Neural cell (in vitro differentiated cells): ENCODE results near the gene SDF4. TPM values are rescaled to one million over a fixed set of nuclear protein-coding genes. Genes with fewer than 3 reads are reported as not detected.

Experiments
- H2AFZ ChIP-seq: fragments of 200-600, 300-800 bp; sonication (generic), shearing (Covaris generic); 2 replicates; pipeline ENCODE4 v1.6.0; 2014; ENCODE audit warnings: low read depth, mild to moderate bottlenecking, antibody characterized with exemption, low read length, moderate library complexity
- H3F3A ChIP-seq: fragments of 200-600 bp; shearing (Covaris generic); 2 replicates; pipeline ENCODE4 v1.6.1; 2016; ENCODE audit warnings: mild to moderate bottlenecking, moderate library complexity, mixed read lengths, antibody characterized with exemption, low read length; ENCODE audit not compliant: insufficient read depth, poor library complexity, severe bottlenecking
- H3K27ac ChIP-seq: fragments of 200-600, 300-800 bp; sonication (generic), shearing (Covaris generic); 2 replicates; pipeline ENCODE4 v1.5.1; 2014; ENCODE audit warnings: mild to moderate bottlenecking, low read length, moderate library complexity
- H3K27me3 ChIP-seq: fragments of 300-800, 200-600 bp; sonication (generic), shearing (Covaris generic); 2 replicates; pipeline ENCODE4 v1.6.0; 2014; ENCODE audit warnings: mild to moderate bottlenecking, low read depth, low read length, moderate library complexity; ENCODE audit not compliant: insufficient read depth
- H3K36me3 ChIP-seq: fragments of 300-800, 200-600 bp; sonication (generic), shearing (Covaris generic); 2 replicates; pipeline ENCODE4 v1.5.1; 2014; ENCODE audit warnings: mild to moderate bottlenecking, antibody characterized with exemption, low read length, moderate library complexity; ENCODE audit not compliant: insufficient read depth
- H3K4me2 ChIP-seq: fragments of 300-800, 200-600 bp; sonication (generic), shearing (Covaris generic); 2 replicates; pipeline ENCODE4 v1.6.0; 2014; ENCODE audit warnings: mild to moderate bottlenecking, low read length
- H3K4me3 ChIP-seq: fragments of 300-800, 200-600 bp; sonication (generic), shearing (Covaris generic); 2 replicates; pipeline ENCODE4 v1.5.1; 2014; ENCODE audit warnings: mild to moderate bottlenecking, low read length, moderate library complexity
- H3K79me2 ChIP-seq: fragments of 200-600 bp; shearing (Covaris generic); replicated peaks from 2 replicates; pipeline ENCODE4 v1.6.0; 2014; ENCODE audit warnings: mild to moderate bottlenecking, low read length, moderate library complexity; ENCODE audit not compliant: insufficient read depth
- H3K9ac ChIP-seq: fragments of 300-800, 200-600 bp; sonication (generic), shearing (Covaris generic); 2 replicates; pipeline ENCODE4 v1.6.1; 2016; ENCODE audit warnings: mild to moderate bottlenecking, low read length, mixed read lengths
- H3K9me2 ChIP-seq: fragments of 200-600 bp; shearing (Covaris generic); 2 replicates; pipeline ENCODE4 v1.6.1; 2016; ENCODE audit warnings: mild to moderate bottlenecking, low read length, mixed read lengths; ENCODE audit not compliant: insufficient read depth
- H3K9me3 ChIP-seq: fragments of 200-600, 300-800 bp; sonication (generic), shearing (Covaris generic); 2 replicates; pipeline ENCODE4 v1.6.1; 2016; ENCODE audit warnings: mild to moderate bottlenecking, mixed run types, low read length, moderate library complexity, mixed read lengths
- H4K20me1 ChIP-seq: fragments of 200-600 bp; shearing (Covaris generic); 2 replicates; pipeline ENCODE4 v1.6.1; 2016; ENCODE audit warnings: mild to moderate bottlenecking, mixed run types; ENCODE audit not compliant: insufficient read depth
- EP300 ChIP-seq: fragments of 450-650 bp; conservative IDR thresholded peaks from 2 replicates; pipeline ENCODE4 v1.6.1; 2014; ENCODE audit warnings: antibody characterized with exemption, mild to moderate bottlenecking, moderate library complexity; ENCODE audit not compliant: poor library complexity, severe bottlenecking
- EZH2 ChIP-seq: fragments of 200-600, 300-800 bp; shearing (Covaris generic), sonication (generic); IDR thresholded peaks from 2 replicates; pipeline ENCODE4 v1.6.1; 2014; ENCODE audit warnings: antibody characterized with exemption, low read length, borderline replicate concordance, mild to moderate bottlenecking; ENCODE audit not compliant: insufficient read depth, poor library complexity, severe bottlenecking
- MXI1 ChIP-seq: fragments of 450-650 bp; conservative IDR thresholded peaks from 2 replicates; pipeline ENCODE4 v1.6.1; 2014; ENCODE audit warnings: antibody characterized with exemption, mild to moderate bottlenecking; ENCODE audit not compliant: poor library complexity, severe bottlenecking
- POLR2AphosphoS5 ChIP-seq: IDR thresholded peaks from 2 replicates; pipeline ENCODE4 v1.6.1; 2012
- RAD21 ChIP-seq: fragments of 450-650 bp; conservative IDR thresholded peaks from 2 replicates; pipeline ENCODE4 v1.6.1; 2014; ENCODE audit warnings: antibody characterized with exemption, mild to moderate bottlenecking, moderate library complexity
- SMC3 ChIP-seq: fragments of 450-650 bp; conservative IDR thresholded peaks from 2 replicates; pipeline ENCODE4 v1.6.1; 2014; ENCODE audit warnings: antibody characterized with exemption, mild to moderate bottlenecking, moderate library complexity; ENCODE audit not compliant: poor library complexity
- TAF1 ChIP-seq: IDR thresholded peaks from 2 replicates; pipeline ENCODE4 v1.6.1; 2012; ENCODE audit warnings: low read depth
- polyA minus RNA-seq: library from RNA; depleted of rRNA, polyadenylated mRNA; stranded (reverse); fragments of >200 nt; gene quantifications from 2 replicates; pipeline ENCODE4 v1.2.3, GENCODE V29; 2014
- polyA plus RNA-seq: library from polyadenylated mRNA; depleted of rRNA; stranded (reverse); fragments of >200 nt; gene quantifications from 2 replicates; pipeline ENCODE4 v1.2.3, GENCODE V29; 2014
- TF ChIP-seq, protein P1 (sequence below): IDR thresholded peaks from 2 replicates; pipeline ENCODE4 v1.6.1; 2012; ENCODE audit warnings: borderline replicate concordance
- TF ChIP-seq, protein P2 (sequence below): fragments of 450-650 bp; IDR thresholded peaks from 2 replicates; pipeline ENCODE4 v1.5.1; 2014; ENCODE audit warnings: antibody characterized with exemption, mild to moderate bottlenecking, moderate library complexity; ENCODE audit not compliant: poor library complexity, severe bottlenecking

SDF4 gene, protein sequence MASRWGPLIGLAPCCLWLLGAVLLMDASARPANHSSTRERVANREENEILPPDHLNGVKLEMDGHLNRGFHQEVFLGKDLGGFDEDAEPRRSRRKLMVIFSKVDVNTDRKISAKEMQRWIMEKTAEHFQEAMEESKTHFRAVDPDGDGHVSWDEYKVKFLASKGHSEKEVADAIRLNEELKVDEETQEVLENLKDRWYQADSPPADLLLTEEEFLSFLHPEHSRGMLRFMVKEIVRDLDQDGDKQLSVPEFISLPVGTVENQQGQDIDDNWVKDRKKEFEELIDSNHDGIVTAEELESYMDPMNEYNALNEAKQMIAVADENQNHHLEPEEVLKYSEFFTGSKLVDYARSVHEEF
- polyA plus RNA-seq, result 91.2 and 114 TPM in 2 replicates
- polyA minus RNA-seq, result 33.8 and 39.7 TPM in 2 replicates

DNA sequence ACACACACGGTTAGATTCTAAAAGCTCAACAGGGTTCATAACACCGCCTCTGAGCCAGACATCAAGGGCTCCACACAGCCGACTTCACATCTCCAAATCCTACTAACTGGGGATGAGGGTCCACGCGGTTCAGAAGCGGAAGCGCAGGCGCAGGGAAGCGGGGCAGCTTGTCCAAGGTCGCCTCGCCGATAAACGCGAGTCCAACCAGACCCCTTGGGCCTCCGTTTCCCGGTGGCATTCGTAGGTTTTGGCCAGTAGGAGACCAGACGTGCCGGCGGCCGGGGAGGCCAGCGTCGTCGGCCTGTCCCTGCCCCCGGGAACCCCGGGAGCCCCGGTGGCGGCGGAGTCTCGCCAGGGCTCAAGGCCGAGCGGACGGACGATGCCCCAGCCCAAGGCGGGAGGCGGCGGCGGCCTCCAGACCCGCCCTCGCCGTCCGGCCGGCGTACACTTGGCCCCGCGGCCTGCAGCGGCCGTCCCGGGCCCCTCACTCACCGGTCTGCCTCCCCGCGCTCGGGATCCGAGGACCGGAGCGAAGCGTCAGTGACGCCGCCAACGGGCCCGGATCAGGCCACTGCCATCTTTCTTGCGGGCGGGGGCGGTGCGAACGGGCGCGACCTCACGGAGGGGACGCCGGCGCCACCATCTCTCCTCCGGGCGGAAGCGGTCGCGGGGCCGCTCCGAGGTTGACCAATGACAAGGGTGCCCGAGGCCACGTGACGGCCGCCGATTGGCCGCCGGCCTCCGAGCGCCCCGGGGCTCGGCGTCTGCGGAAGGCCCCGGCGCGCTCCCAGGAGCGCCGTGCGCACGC lies at the start of gene SDF4:
Gene SDF4 (minus strand): TSS at position 602 of the 808 bp plus-strand sequence. CDS start 3,229 bp downstream, outside the sequence.
- H4K20me1 ChIP-seq, result no peaks in the 10 kb centered on the region
- H3K79me2 ChIP-seq, result peaks cover 24% of the 10 kb centered on the region

DNA sequence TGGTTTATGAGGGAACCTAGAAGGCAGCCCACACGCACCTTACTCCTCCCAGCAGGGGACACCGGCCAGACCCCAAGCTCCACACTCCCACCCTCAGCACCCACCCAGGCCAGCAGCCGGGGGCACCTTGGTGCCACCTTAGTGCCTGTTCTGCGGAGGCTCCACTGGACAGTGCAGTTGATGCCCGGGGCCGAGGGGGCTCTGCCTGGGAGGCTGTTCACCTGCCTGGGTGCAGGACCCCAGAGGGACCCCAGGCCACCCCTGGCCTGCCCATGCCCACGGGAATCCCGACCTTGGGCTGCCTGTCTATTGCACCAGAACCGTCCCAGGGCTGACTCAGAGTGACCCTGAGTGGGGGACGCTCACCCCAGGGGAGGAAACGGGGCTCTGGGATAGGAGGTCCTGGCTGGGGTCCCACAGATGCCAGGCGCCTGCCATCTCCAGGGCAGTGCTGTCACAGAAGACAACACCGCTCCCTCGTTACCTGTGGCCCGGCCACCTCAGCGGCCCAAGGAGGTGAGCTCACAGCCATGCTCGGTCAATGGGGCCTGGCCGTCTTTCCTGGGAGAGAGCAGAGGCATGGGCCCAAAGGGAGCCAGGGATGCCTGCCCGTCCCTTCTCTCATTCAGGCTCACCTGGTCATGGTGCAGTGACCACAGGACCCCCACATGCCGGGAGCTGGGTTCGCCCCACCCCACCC lies 49.1 kb upstream of the SDF4 start:
- H3F3A ChIP-seq, result no peaks in the 10 kb centered on the region
- no peaks in the 10 kb centered on the region for H3K9me2 ChIP-seq
- H2AFZ ChIP-seq, result no peak overlapping the region
- H3K79me2 ChIP-seq, result no peaks in the 10 kb centered on the region
- no peaks in the 10 kb centered on the region for H3K36me3 ChIP-seq
- H3K9me3 ChIP-seq, result no peaks in the 10 kb centered on the region
- no peak overlapping the region for H3K4me3 ChIP-seq
- no peaks in the 10 kb centered on the region for H3K27me3 ChIP-seq
- no peaks in the 10 kb centered on the region for H4K20me1 ChIP-seq
- no peak overlapping the region for H3K27ac ChIP-seq
- no peak overlapping the region for H3K9ac ChIP-seq
- H3K4me2 ChIP-seq, result no peak overlapping the region
- no peak for TF ChIP-seq EZH2
- no peak for TF ChIP-seq MXI1
- TF ChIP-seq, protein P1, sequence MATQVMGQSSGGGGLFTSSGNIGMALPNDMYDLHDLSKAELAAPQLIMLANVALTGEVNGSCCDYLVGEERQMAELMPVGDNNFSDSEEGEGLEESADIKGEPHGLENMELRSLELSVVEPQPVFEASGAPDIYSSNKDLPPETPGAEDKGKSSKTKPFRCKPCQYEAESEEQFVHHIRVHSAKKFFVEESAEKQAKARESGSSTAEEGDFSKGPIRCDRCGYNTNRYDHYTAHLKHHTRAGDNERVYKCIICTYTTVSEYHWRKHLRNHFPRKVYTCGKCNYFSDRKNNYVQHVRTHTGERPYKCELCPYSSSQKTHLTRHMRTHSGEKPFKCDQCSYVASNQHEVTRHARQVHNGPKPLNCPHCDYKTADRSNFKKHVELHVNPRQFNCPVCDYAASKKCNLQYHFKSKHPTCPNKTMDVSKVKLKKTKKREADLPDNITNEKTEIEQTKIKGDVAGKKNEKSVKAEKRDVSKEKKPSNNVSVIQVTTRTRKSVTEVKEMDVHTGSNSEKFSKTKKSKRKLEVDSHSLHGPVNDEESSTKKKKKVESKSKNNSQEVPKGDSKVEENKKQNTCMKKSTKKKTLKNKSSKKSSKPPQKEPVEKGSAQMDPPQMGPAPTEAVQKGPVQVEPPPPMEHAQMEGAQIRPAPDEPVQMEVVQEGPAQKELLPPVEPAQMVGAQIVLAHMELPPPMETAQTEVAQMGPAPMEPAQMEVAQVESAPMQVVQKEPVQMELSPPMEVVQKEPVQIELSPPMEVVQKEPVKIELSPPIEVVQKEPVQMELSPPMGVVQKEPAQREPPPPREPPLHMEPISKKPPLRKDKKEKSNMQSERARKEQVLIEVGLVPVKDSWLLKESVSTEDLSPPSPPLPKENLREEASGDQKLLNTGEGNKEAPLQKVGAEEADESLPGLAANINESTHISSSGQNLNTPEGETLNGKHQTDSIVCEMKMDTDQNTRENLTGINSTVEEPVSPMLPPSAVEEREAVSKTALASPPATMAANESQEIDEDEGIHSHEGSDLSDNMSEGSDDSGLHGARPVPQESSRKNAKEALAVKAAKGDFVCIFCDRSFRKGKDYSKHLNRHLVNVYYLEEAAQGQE, result no peak
- TF ChIP-seq RAD21, result no peak
- TF ChIP-seq EP300, result no peak
- no peak for TF ChIP-seq TAF1

More for the DNA sequence above, at the start of gene SDF4:
- Histone ChIP-seq H3K9ac (peak within 1 kb of the TSS; percentile 87), H3K36me3 (no peaks in the 10 kb centered on the region), H2AFZ (peak within 1 kb of the TSS; percentile 41), H3K27ac (peak within 1 kb of the TSS; percentile 74), H3K4me2 (peak within 1 kb of the TSS; percentile 95), H3K9me3 (no peaks in the 10 kb centered on the region), H3K9me2 (no peaks in the 10 kb centered on the region), H3K27me3 (no peaks in the 10 kb centered on the region), H3K4me3 (peak within 1 kb of the TSS; percentile 94), H3F3A (no peaks in the 10 kb centered on the region)
- peak; percentile 76 for TF ChIP-seq MXI1
- peak; percentile 73 for TF ChIP-seq POLR2AphosphoS5
- TF ChIP-seq, protein P1, result peak; percentile 75
- TF ChIP-seq EP300, result peak; percentile 36
- peak; percentile 42 for TF ChIP-seq SMC3
- peak; percentile 87 for TF ChIP-seq TAF1
- no peak for TF ChIP-seq RAD21
- TF ChIP-seq EZH2, result no peak
- TF ChIP-seq, protein P2, sequence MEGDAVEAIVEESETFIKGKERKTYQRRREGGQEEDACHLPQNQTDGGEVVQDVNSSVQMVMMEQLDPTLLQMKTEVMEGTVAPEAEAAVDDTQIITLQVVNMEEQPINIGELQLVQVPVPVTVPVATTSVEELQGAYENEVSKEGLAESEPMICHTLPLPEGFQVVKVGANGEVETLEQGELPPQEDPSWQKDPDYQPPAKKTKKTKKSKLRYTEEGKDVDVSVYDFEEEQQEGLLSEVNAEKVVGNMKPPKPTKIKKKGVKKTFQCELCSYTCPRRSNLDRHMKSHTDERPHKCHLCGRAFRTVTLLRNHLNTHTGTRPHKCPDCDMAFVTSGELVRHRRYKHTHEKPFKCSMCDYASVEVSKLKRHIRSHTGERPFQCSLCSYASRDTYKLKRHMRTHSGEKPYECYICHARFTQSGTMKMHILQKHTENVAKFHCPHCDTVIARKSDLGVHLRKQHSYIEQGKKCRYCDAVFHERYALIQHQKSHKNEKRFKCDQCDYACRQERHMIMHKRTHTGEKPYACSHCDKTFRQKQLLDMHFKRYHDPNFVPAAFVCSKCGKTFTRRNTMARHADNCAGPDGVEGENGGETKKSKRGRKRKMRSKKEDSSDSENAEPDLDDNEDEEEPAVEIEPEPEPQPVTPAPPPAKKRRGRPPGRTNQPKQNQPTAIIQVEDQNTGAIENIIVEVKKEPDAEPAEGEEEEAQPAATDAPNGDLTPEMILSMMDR, result no peak
